Placental pericyte (primary cell): Measurements from ENCODE around the gene MS4A12. TPM values are rescaled to one million over a fixed set of nuclear protein-coding genes. Genes with fewer than 3 reads are reported as not detected.

Source experiments
- total RNA-seq: library from RNA; depleted of rRNA; stranded (reverse); fragments of >200 nt; gene quantifications from 2 replicates; pipeline ENCODE4 v1.2.3, GENCODE V29; 2012

MS4A12 gene, protein sequence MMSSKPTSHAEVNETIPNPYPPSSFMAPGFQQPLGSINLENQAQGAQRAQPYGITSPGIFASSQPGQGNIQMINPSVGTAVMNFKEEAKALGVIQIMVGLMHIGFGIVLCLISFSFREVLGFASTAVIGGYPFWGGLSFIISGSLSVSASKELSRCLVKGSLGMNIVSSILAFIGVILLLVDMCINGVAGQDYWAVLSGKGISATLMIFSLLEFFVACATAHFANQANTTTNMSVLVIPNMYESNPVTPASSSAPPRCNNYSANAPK
- total RNA-seq, result not detected in 2 replicates

DNA sequence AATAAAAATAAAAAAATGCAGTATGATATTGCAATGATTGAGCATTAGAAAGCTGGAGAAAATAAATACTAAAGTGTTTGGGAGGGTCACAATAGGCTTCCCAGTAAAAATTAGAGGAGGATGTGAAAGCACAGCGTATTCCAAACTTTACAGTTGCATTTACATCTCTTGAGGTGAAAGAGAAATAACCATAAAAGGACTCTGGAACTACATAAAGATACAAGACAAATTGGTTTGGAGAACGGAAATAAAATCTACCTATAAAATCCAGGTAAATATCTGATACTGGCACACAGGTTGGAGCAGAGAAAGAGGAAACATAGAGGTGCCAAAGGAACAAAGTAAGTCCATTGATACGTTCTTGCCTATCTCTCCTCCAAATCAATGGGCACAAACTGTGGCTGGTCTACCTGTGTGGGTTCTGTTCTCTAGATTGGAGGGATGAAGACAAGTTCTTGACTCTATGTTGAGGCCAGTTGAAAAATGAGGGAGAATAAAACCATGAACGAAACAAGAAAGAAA is at the start of gene MS4A12:
Gene MS4A12, plus strand, starts transcription at position 291 of the 522 bp plus-strand sequence. CDS start 4,541 bp downstream, outside the sequence.

DNA sequence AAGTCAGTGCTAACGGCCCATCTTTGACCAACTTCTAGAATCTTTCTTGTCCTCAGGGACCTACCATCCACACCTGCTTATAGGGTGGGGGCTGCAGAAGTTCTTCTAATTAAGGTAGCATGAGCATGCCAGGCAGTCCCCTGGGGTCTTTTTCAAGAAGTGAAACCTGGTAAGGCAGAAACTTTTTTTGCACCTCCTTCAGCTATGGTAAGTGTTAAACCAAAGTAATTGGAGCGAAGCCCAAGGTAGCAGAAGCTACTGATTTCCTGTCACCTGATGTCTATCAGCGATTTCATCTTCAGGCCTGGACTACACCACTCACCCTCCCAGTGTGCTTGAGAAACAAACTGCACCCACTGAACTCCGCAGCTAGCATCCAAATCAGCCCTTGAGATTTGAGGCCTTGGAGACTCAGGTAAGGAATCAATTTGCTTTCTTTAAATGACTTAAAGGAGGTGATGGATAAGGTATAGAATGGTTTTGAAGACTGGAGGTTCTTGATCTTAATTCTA is 37.0 kb upstream of the MS4A12 start, which contains the start of gene MS4A1:
Gene MS4A1, plus strand, starts transcription at position 317 of the 512 bp plus-strand sequence. CDS start 6,528 bp downstream, outside the sequence.

DNA sequence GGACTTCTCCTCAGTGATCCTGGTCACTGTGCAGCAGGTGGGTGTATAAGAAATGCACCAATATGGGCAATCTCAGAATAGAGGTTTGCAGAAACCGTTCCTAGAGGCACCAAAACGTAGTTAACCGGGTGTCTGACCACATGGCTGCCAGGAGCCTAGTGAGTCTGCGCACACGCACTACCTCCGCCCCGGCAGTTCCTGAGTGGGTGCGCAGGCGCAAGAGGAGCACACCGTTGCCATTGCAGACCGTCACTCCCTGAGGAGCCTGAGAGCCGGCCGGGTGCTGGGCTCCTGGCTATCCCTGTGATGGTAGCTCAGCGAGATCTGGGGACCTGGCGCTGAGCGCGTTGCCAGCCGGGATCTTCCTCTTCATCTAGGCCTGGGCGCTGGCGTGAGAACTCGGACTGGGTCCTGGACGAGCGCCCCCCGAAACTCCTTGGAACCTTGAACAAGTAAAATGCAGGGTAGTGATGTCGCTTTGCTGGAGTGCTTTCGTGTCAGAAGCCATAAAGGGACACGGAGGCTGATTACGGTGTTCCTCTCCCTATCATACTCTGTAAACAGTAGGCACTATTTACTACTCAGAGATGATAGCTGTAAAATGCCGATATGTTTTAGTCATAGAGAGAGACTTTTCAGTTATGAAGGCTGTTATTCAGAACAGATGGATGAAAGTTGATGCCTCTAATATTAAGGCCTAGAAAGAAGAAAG is 22.7 kb downstream of the MS4A12 start, which contains the start of gene MS4A13:
Gene MS4A13, plus strand, starts transcription at position 249 of the 712 bp plus-strand sequence. CDS start 2,692 bp downstream, outside the sequence.

Other genes starting within 250 kb of the MS4A12 start
- gene MS4A4E, start 249.6 kb upstream of the MS4A12 start, total RNA-seq, result not detected in 2 replicates
- not detected in 2 replicates for gene MS4A4A, start 212.1 kb upstream of the MS4A12 start, total RNA-seq
- gene MS4A6E, start 165.5 kb upstream of the MS4A12 start, total RNA-seq, result not detected in 2 replicates
- 0.29 TPM in 1 of 2 replicates, not detected in the other for gene MS4A7, start 114.2 kb upstream of the MS4A12 start, total RNA-seq
- gene MS4A14, start 96.3 kb upstream of the MS4A12 start, total RNA-seq, result not detected in 2 replicates
- not detected in 2 replicates for gene MS4A5, start 63.2 kb upstream of the MS4A12 start, total RNA-seq
- not detected in 2 replicates for gene MS4A1, start 36.9 kb upstream of the MS4A12 start, total RNA-seq
- not detected in 2 replicates for gene MS4A13, start 22.6 kb downstream of the MS4A12 start, total RNA-seq
- not detected in 2 replicates for gene MS4A8, start 206.8 kb downstream of the MS4A12 start, total RNA-seq
- not detected in 2 replicates for gene MS4A18, start 231.9 kb downstream of the MS4A12 start, total RNA-seq